Measurements from ENCODE around the gene STIM2.

GRCh38 chr4:26996745-26997144 is 136.1 kb downstream of the STIM2 start:
- TF ChIP-seq CTCF (IDR thresholded peaks at IDR 0.05) (no peak), TCF7L2 (IDR thresholded peaks at IDR 0.05; ENCODE audit: low read depth, low read length) (no peak), SIN3A (IDR thresholded peaks at IDR 0.05; ENCODE audit: borderline replicate concordance, insufficient read depth, low read depth, low read length) (no peak), POLR2AphosphoS5 (IDR thresholded peaks at IDR 0.05; ENCODE audit: low read depth, low read length) (no peak)

All from Panc1 (cell line).